HG03135 (cell line): ENCODE results near the gene MICAL3.
A peak's percentile ranks its signal among the peaks of the same experiment; 100 is the strongest.

Experiments used
- ATAC-seq: cut with Tn5 transposase; IDR thresholded peaks from one replicate; pipeline ENCODE4 v1.9.1; 2021; ENCODE audit warnings: mild to moderate bottlenecking, moderate library complexity; ENCODE audit not compliant: unreplicated experiment

The MICAL3 gene

GRCh38 chr22:17974703-17975372, 49.5 kb downstream of the MICAL3 start:
- ATAC-seq: no peak

GRCh38 chr22:17974087-17974486, 50.3 kb downstream of the MICAL3 start:
- ATAC-seq: no peak

DNA sequence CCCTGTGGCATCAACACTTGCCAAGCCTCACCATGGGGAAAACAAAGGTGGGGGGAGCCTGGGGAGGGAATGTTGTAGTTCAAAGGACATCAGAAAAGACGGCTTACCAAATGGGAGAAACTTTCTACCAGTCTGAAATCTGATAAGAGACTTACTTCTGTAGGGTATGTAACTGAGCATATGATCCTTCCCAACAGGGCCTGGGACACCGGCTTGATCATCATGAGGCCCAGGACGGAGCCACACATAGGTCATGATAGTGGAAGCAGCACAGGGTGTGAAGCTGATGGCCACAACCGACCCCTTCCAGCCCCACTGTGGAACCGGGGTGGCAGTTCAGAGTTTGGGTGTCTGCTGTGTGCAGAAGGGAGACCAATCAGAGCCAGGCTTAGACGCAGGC, 51.1 kb downstream of the MICAL3 start:
- ATAC-seq: no peak

- ATAC-seq: no peak
Measured at GRCh38 chr22:17972385-17973191, 51.8 kb downstream of the MICAL3 start.

DNA sequence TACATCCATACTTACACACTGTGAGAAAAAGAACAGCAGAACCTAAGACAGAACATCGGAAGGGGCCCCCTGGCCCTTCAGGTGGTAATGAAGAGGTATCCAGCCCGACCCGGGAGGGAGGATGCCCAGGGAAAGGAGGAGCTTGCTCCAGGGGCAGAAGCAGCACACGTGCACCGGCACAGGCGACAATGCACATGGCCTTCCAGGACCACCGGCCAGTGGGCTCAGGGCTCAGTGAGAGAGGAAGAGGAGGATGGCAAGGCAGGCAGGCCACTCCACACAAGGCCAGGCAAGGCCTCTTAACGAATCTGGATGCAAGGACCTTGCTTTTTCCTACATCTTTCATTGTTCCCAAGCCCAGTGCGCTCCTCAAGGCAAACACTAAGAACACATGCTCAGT, 52.6 kb downstream of the MICAL3 start:
- no peak for ATAC-seq

- no peak for ATAC-seq
Measured at GRCh38 chr22:17970201-17970708, 54.1 kb downstream of the MICAL3 start.

- no peak for ATAC-seq
Measured at GRCh38 chr22:17969701-17970113, 54.7 kb downstream of the MICAL3 start.

GRCh38 chr22:17968126-17968525, 56.2 kb downstream of the MICAL3 start:
- no peak for ATAC-seq

GRCh38 chr22:17966403-17966717, 58.0 kb downstream of the MICAL3 start:
- no peak for ATAC-seq

DNA sequence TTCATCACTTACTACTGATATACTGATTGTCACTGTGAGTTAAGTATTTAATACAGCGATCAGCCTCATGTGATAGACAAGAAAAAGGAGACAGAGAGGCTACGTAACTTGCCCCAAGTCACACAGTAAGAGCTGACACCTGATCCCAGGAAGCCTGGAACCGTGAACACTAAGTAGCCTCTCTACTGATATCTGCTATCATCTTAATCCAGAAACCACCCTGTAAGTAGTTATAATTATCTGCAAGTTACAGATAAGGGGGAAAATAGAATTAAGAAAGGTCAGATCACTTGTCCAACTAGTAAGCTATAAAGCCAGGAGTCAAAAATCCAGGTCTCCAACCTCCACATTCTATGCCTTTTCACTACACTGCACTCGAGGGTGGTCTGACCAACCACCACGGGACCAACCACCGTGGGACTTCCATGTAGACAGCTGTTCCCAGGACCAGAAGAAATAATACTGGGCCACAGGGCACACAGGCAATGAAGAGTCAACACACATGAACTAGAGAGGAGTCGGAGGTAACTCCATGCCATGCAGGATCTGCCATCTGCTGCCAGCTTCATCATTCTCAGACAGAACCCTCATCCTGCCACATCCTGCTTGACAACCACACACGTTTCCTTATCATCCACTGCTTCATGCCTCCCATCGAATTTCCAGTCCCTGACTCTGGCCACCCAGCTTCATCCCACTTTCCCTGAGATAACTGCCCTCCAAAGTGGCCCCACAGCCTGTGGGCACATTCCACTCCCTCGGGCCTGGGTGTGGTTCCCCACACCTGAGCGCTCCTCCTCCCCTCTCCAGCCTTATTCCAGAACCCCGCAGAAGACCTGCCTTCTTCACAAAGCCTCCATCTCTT, 58.6 kb downstream of the MICAL3 start:
- no peak for ATAC-seq

- peak; percentile 78 for ATAC-seq
Measured at GRCh38 chr22:17964643-17965042, 59.7 kb downstream of the MICAL3 start.

DNA sequence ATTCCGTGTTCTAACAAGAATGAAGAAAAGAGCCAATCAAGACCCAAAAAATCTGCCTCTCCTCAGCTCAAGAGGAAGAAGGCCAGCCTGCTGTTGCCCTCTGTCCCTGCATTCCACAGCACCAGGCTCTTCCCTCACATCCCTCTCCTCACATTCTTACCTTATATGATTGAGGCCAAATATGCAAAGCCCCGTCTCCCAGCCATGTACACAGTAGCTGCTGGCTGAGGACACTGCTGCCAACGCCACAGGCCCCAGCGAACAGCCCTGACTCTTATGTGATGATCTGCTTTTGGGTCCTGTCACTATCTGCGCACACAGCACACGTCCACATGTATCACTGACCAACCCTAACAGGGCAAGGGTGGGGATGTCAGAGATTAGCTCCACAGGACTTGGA, 60.2 kb downstream of the MICAL3 start:
- peak; percentile 22 for ATAC-seq

- ATAC-seq: no peak
Measured at GRCh38 chr22:17963015-17963414, 61.3 kb downstream of the MICAL3 start.

- no peak for ATAC-seq
Measured at GRCh38 chr22:17962168-17962567, 62.2 kb downstream of the MICAL3 start.

DNA sequence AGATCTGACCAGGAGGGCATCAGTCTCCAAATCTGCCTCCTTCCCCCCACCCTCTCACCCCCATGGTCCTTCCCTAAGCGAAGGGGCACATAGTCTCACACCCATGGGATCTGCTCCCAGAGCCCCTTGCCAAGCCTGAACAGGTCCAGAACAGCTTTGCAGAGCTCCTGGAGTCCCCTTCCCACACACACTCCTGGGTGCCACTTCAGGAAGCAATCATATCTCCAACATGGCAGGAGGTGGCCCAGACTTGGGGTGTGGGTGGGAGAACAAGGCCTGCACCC, 63.0 kb downstream of the MICAL3 start:
- ATAC-seq: no peak

- no peak for ATAC-seq
Measured at GRCh38 chr22:17960695-17961445, 63.5 kb downstream of the MICAL3 start.

DNA sequence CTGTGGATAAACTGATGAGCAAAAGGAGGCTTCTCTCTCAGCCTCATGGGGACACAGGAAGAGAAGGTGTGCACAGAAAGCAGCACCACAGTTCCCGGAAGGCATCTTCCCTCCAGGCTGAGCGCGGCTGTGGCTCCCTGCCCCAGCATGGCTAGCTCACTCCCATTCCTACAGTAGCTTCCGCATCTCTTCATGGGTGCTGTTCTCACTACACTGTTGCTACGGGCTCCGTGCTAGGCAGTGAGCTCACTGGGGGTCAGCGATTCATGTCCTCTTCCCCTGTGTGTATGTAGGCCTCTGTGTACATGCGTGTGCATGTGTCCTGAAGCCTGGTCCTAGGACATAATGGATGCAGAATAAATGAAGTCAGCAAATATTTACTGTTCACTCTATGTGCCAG, 64.3 kb downstream of the MICAL3 start:
- no peak for ATAC-seq

- no peak for ATAC-seq
Measured at GRCh38 chr22:17958166-17958565, 66.2 kb downstream of the MICAL3 start.

GRCh38 chr22:17957693-17958092, 66.7 kb downstream of the MICAL3 start:
- ATAC-seq: no peak

DNA sequence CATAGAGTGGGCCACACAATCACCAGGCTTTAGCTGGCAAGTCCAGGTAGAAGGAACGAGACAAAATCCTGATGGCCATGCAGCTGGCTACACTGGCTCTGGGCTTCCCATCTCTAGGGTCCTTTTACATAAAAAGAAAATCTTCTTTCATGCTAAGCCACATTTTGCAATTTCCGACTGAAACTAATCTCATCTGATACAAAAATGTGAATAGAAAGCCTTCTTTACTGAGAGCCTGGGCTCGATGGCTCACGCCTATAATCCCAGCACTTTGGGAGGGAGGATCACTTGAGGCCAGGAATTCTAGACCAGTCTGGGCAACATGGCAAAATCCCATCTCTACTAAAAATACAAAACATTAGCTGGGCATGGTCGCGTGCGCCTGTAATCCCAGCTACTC, 67.2 kb downstream of the MICAL3 start:
- no peak for ATAC-seq

GRCh38 chr22:17956630-17957029, 67.7 kb downstream of the MICAL3 start:
- no peak for ATAC-seq
